Left ventricle myocardium inferior (tissue), 1 donor: ENCODE measurements around the gene OGFR. TPM values are rescaled to one million over a fixed set of nuclear protein-coding genes. Genes with fewer than 3 reads are reported as not detected.

Source experiments
- DNase-seq: peaks from one replicate; pipeline ENCODE4 v3.0.0-alpha.2; 2020
- H3K27ac ChIP-seq: fragments of 200-600 bp; replicated peaks from 2 replicates; pipeline ENCODE4 v1.8.0; 2021
- H3K27me3 ChIP-seq: fragments of 200-600 bp; 2 replicates; pipeline ENCODE4 v1.8.0; 2021; ENCODE audit warnings: low read depth
- H3K36me3 ChIP-seq: fragments of 200-600 bp; 2 replicates; pipeline ENCODE4 v1.8.0; 2021
- H3K4me1 ChIP-seq: fragments of 200-600 bp; 2 replicates; pipeline ENCODE4 v1.8.0; 2021
- H3K4me3 ChIP-seq: fragments of 200-600 bp; 2 replicates; pipeline ENCODE4 v1.8.0; 2021; ENCODE audit warnings: mild to moderate bottlenecking, moderate library complexity
- H3K9me3 ChIP-seq: fragments of 200-600 bp; replicated peaks from 2 replicates; pipeline ENCODE4 v1.8.0; 2021
- CTCF ChIP-seq: fragments of 200-600 bp; IDR thresholded peaks from 2 replicates; pipeline ENCODE4 v1.8.0; 2021; ENCODE audit warnings: antibody characterized with exemption, mild to moderate bottlenecking, borderline replicate concordance
- intact Hi-C: fragments of 100-400 bp; cut with micrococcal nuclease; formaldehyde crosslinking; loops from one replicate; pipeline ENCODE4 v1.11.0; 2022
- total RNA-seq: library from RNA; stranded (reverse); fragmentation: NEBNext Ultra II Directional; extraction: Animal tissue kit (Norgen Biotek cat#: 25700); gene quantifications from one replicate; pipeline ENCODE4 v1.2.1, GENCODE V29; 2021
- donor health status: DM: no; HTN: yes; CAD: no; lungs with severe emphysema.

The OGFR gene
- total RNA-seq, 1 donor from 2014 or later: 19.2 TPM

GRCh38 chr20:62770111-62770910 is 34.3 kb upstream of the OGFR start:
- DNase-seq: peak; percentile 8
- peaks cover 68% of the 10 kb centered on the region for H3K27me3 ChIP-seq

GRCh38 chr20:62770916-62771315 is 33.7 kb upstream of the OGFR start:
- H3K9me3 ChIP-seq: no peaks in the 10 kb centered on the region
- peaks cover 64% of the 10 kb centered on the region for H3K27me3 ChIP-seq
- no peak overlapping the region for H3K4me3 ChIP-seq
- intact Hi-C loops: no loop called here
- no peak for DNase-seq
- peaks cover 9% of the 10 kb centered on the region for H3K4me1 ChIP-seq
- H3K36me3 ChIP-seq: no peaks in the 10 kb centered on the region
- TF ChIP-seq CTCF: no peak
- H3K27ac ChIP-seq: no peak overlapping the region

More at GRCh38 chr20:62770111-62770910, 34.3 kb upstream of the OGFR start:
- Histone ChIP-seq H3K27ac (no peak overlapping the region), H3K4me3 (no peak overlapping the region), H3K4me1 (peaks cover 9% of the 10 kb centered on the region), H3K9me3 (no peaks in the 10 kb centered on the region), H3K36me3 (no peaks in the 10 kb centered on the region)
- no peak for TF ChIP-seq CTCF
- intact Hi-C loops: no loop called here

GRCh38 chr20:62771396-62772102 is 33.1 kb upstream of the OGFR start:
- DNase-seq: no peak
- Histone ChIP-seq H3K27ac (no peak overlapping the region), H3K27me3 (peaks cover 64% of the 10 kb centered on the region), H3K36me3 (no peaks in the 10 kb centered on the region), H3K4me3 (no peak overlapping the region), H3K9me3 (no peaks in the 10 kb centered on the region), H3K4me1 (peaks cover 12% of the 10 kb centered on the region)
- no peak for TF ChIP-seq CTCF
- intact Hi-C loops: no loop called here

DNA sequence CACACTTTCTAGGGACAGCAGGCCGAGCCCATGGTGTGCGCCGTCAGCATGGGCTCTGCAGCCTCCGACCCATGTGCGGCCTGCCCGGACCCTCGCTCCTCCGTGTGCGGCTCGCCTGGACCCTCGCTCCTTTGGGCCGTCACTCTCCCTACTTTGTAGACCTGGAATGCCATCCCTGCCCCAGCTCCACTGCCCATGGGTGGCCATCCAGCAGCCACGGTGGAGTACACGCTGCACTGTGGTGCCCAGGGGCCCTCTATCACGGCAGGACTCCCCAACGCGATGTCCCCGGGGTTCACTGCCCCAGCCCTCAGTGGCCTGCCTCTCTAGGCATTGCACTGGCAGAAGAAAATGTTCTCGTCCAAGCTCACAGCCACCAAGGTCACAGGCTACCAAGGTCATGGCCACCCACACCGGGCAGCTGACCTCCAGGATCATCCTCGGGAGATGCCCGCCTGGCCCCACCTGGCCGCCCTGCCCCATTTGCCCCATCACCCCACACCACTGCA is 32.5 kb upstream of the OGFR start:
- peaks cover 14% of the 10 kb centered on the region for H3K4me1 ChIP-seq
- no peak for TF ChIP-seq CTCF
- no peaks in the 10 kb centered on the region for H3K36me3 ChIP-seq
- no peaks in the 10 kb centered on the region for H3K9me3 ChIP-seq
- H3K4me3 ChIP-seq: no peak overlapping the region
- no peak for DNase-seq
- H3K27me3 ChIP-seq: peaks cover 59% of the 10 kb centered on the region
- H3K27ac ChIP-seq: no peak overlapping the region
- intact Hi-C loops: no loop called here

- H3K27me3 ChIP-seq: peaks cover 62% of the 10 kb centered on the region
- DNase-seq: no peak
- no peak overlapping the region for H3K27ac ChIP-seq
- H3K36me3 ChIP-seq: no peaks in the 10 kb centered on the region
- no peak overlapping the region for H3K4me3 ChIP-seq
- H3K9me3 ChIP-seq: no peaks in the 10 kb centered on the region
- TF ChIP-seq CTCF: no peak
- peaks cover 14% of the 10 kb centered on the region for H3K4me1 ChIP-seq
- intact Hi-C loops: no loop called here
Measured at GRCh38 chr20:62772619-62772989, 32.0 kb upstream of the OGFR start.
